HCT116 (cell line): ENCODE measurements around the gene C4orf51.

ENCODE experiments used
- POLR2A ChIP-seq: IDR thresholded peaks from 2 replicates; pipeline ENCODE4 v1.7.0; 2011; ENCODE audit warnings: borderline replicate concordance; ENCODE audit not compliant: insufficient read depth, insufficient read length; ENCODE audit errors: extremely low read depth
- SIN3A ChIP-seq: IDR thresholded peaks from 2 replicates; pipeline ENCODE4 v1.6.1; 2012; ENCODE audit warnings: low read depth
- TF ChIP-seq, protein P1 (sequence below), 3 experiments: fragments of 200-600 bp in 1 of 3; sonication (generic) in 1 of 3; IDR thresholded peaks in 2 of 3; conservative IDR thresholded peaks in 1 of 3; 2 replicates each; pipeline ENCODE4 v1.5.1; 2012 to 2017; ENCODE audit warnings: low read depth in 2 of 3, low read length in 2 of 3, antibody characterized with exemption in 1 of 3, borderline replicate concordance in 1 of 3, control low read depth in 1 of 3, mild to moderate bottlenecking in 1 of 3, mixed read lengths in 1 of 3, mixed run types in 1 of 3, moderate library complexity in 1 of 3; ENCODE audit not compliant: insufficient read depth in 1 of 3

DNA sequence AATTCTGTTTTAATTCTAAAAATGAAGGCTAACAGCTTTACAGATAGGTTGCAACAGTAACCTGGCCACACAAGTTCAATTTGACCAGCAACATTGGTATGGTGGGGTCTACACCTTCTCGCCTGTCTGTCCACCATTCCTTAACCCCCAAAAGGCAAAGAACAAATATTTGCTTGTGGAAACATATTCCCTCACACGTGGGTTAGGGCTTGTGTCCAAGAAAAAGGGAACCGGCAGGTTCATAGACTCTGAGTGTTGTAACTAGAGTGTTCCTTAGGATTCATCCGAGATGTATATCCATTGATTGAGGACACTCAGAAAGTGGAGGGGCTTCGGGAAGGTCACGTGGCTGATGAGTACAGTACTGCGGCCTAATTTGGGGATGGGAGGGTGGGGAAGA, 54.1 kb downstream of the C4orf51 start:
- no peak for TF ChIP-seq SIN3A
- TF ChIP-seq POLR2A: no peak
- TF ChIP-seq, protein P1, sequence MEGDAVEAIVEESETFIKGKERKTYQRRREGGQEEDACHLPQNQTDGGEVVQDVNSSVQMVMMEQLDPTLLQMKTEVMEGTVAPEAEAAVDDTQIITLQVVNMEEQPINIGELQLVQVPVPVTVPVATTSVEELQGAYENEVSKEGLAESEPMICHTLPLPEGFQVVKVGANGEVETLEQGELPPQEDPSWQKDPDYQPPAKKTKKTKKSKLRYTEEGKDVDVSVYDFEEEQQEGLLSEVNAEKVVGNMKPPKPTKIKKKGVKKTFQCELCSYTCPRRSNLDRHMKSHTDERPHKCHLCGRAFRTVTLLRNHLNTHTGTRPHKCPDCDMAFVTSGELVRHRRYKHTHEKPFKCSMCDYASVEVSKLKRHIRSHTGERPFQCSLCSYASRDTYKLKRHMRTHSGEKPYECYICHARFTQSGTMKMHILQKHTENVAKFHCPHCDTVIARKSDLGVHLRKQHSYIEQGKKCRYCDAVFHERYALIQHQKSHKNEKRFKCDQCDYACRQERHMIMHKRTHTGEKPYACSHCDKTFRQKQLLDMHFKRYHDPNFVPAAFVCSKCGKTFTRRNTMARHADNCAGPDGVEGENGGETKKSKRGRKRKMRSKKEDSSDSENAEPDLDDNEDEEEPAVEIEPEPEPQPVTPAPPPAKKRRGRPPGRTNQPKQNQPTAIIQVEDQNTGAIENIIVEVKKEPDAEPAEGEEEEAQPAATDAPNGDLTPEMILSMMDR (IDR thresholded peaks at IDR 0.05 in 2 of 3, conservative IDR thresholded peaks at IDR 0.05 in 1 of 3; ENCODE audit: borderline replicate concordance in 1 of 3, insufficient read depth in 1 of 3, low read depth in 2 of 3, low read length in 2 of 3): no peak
